Stimulated activated CD8-positive, alpha-beta memory T cell treated with anti-CD3 and anti-CD28 coated beads, Interleukin-4, amount 100 ng/mL, for 24 hours (primary cell): ENCODE results near the gene PIK3R5.
"Not testable (repeated sequence)": the region's sequence is repeated elsewhere in the genome, so short reads cannot be mapped to it uniquely, and the experiment has no call there.

Experiments
- DNase-seq: peaks from one replicate; pipeline ENCODE4 v3.0.0-alpha.2; 2020; ENCODE audit warnings: low read depth

Gene PIK3R5

DNA sequence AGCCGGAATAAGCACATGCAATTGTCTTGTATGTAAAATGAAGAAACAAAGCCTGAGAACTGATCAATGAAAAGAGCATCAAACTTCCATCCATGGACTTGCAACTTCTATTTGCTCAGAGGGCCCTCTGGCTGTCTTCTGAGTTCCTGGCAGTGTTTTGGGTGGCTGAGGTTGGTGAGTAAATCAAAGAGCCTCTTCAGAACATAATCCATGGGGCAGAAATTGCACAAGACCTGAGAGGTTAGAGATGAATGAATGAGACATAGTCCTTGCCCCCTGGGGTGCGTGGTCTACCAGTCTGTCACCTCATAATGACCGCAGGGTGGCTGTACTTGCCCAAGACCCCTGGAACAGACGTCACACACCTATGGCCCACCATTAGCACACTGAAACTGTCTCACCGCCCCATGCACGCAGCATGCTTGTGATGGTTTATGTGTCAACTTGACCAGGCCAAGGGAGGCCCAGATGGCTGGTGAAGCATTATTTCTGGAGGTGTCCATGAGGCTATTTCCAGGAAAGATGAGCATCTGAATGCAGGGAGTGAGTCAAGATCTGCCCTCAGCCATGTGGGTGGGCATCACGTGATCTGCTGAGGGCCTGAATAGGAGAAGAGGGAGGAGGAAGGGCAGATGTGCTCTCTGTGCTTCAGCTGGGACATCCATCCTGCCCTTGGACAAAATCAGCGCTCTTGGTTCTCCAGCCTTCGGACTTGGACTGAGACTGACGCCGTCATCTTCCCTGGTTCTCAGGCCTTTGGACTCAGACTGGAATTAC is 106.3 kb downstream of the PIK3R5 start:
- no peak for DNase-seq

GRCh38 chr17:8857919-8858318 is 107.6 kb downstream of the PIK3R5 start:
- DNase-seq = no peak

DNA sequence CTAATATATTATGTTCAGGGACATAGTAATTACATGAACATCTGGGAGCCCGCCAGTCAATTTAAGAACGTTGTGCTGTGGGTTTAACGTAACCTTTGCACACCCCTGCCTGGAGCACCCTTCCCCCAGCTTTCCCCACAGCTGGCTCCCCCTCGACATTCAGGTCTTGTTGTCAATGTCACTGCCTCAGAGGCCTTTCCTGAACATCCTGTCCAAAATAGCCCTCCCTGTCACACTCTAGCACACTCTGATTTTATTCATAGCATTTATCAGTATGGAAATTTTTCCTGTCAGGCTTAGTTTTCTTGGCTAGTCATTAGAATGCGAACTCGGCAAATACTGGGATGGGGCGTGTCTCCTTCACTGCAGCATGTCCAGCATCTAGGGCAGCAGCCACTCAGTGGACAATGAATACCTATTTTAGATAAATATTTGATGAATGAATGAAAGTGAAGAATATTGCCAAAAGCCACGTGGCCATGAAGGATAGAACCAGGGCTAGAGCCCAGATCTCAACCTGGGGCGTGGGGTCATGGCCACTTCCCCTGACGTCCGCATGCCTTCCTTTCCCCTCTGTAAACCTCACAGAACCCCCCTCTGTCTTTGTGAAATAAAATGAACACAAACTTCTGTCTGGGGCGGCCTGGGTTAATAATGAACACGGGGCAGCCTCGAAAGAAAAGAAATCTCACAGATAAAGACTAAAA is 108.5 kb downstream of the PIK3R5 start:
- DNase-seq = no peak

DNA sequence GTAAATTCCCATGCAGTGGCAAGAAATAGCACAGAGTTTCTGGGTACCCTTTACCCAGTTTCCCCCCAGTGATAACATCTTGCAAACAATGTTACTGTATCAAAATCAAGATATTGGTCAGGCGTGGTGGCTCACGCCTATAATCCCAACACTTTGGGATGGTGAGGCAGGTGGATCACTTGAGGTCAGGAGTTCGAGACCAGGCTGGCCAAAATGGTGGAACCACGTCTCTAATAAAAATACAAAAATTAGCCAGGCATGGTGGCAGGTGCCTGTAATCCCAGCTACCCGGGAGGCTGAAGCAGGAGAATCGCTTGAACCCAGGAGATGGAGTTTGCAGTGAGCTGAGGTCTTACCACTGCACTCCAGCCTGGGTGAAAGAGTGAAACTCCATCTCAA is 109.3 kb downstream of the PIK3R5 start:
- not testable (repeated sequence) for DNase-seq

DNA sequence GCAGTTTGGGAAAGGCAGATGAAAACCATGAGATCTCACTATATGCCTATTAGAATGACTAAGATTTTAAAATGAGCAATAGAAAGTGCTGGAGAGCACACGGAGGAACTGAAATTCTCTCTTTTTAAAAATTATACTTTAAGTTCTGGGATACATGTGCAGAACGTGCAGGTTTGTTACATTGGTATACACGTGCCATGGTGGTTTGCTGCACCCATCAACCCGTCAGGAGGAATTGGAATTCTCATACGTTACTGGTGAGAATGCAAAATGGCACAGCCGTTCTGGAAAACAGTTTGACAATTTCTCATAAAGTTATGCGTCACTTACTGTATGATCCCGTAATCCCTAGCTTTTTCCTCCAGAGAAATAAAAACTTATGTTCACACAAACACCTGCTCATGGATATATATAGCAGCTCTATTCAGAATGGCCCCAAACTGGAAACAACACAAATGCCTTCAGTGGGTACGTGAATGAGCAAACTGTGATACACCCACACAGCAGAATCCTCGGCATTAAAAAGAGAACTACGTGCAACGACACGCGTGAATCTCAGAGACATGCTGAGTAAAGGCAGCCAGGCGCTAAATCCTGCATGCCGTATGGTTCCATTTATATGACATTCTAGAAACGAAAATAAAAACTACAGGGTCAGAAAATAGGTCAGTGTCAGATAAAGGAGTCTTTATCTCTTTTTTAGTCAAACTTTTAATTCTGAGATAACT is 109.9 kb downstream of the PIK3R5 start:
- no peak for DNase-seq

DNA sequence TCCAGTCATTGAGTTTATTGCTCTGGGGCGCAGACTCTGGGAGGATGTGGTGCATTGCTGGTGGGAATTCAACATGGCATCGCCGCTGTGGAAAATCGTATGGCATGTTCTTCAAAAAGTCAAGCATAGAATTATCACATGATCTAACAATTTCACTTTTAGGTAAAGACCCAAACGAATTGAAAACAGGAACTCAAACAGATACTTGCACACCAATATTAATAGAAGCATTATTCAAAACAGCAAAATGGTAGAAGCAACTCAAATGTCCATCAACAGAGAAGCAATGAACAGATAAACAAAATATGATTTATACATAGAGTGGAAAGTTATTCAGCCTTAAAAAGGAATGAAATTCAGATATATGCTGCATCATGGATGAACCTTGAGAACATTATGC is 113.9 kb downstream of the PIK3R5 start:
- DNase-seq = no peak

- no peak for DNase-seq
Observed at GRCh38 chr17:8849311-8850041, 116.0 kb downstream of the PIK3R5 start.

GRCh38 chr17:8847891-8848290 is 117.6 kb downstream of the PIK3R5 start:
- no peak for DNase-seq

- no peak for DNase-seq
Observed at GRCh38 chr17:8846768-8847211, 118.7 kb downstream of the PIK3R5 start.

- DNase-seq = no peak
Observed at GRCh38 chr17:8844229-8845218, 121.0 kb downstream of the PIK3R5 start.

GRCh38 chr17:8843344-8843743 is 122.2 kb downstream of the PIK3R5 start:
- DNase-seq = no peak

GRCh38 chr17:8841844-8842243 is 123.7 kb downstream of the PIK3R5 start:
- no peak for DNase-seq

GRCh38 chr17:8839410-8839935 is 126.0 kb downstream of the PIK3R5 start:
- DNase-seq = no peak

GRCh38 chr17:8838551-8839095 is 126.9 kb downstream of the PIK3R5 start:
- DNase-seq = no peak

DNA sequence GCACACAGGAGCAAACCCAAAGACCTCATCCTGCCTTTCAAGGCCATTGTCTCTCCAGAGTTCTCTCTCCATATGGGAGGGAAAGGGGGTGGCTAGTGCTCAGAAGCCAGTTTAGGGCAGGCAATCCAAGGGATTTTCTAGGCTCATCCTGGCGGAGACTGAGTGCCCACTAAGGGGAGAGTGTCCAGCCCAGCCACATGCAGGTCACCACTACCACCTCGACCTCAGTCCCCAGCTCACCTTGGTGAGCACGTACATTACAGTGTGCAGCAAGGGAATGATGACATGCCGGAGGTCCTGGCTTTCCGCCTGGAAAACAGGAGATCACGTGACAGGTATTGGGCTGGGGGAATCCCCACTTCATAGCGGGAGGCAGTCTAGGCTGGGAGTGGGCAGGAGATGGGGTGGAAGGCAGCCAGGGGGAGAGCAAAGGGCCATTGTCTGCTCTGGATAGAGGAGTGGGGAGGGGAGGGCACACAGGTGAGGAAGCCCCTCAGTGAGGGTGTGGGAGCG is 127.9 kb downstream of the PIK3R5 start:
- DNase-seq = no peak

GRCh38 chr17:8836821-8837562 is 128.5 kb downstream of the PIK3R5 start:
- no peak for DNase-seq

DNA sequence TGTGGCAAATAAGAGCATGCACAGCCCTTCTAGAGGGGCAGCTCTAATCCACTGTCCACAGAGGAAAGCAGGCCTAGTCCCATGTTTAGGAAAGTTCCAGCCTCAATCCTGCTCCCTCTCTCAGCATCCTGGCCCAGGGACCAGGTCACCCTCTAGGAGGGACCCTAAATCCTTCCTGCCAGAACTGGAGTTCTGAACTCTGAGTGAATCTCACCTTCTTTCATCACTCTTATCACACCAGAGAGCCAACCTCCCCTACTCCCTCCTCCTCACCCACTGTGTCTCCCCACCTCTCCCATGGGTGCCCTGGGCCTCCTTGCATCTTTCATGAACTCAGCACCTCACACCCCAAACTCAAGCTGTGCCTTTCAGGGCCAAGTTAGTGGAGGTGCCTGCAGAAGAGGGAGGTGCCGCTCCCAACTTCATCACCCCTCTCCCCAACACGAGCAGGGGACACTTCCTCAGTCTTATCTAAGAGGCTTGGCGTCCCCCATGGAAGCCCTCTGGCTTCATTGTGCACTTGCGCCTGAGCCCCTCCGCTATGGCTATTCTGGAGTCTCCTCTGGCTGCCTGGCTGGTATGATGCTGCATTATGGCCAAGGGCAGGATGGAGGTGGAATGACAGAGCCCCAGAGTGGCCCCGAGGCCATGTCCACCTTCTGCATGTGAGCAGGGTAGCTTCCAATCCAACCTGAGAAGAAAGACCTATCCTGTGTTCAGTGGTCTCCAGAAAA is 129.7 kb downstream of the PIK3R5 start:
- DNase-seq = no peak

GRCh38 chr17:8835106-8835505 is 130.4 kb downstream of the PIK3R5 start:
- DNase-seq = no peak
